Keratinocyte (primary cell): ENCODE results near the gene EIF3A. TPM values are rescaled to one million over a fixed set of nuclear protein-coding genes. Genes with fewer than 3 reads are reported as not detected.

ENCODE experiments used
- DNase-seq: peaks from one replicate; pipeline ENCODE4 v3.0.0-alpha.2; 2011; ENCODE audit warnings: low read depth, missing footprints, low spot score
- FAIRE-seq: peaks from 2 replicates; lab custom pipeline; 2011; peaks lifted over from hg19 to GRCh38; lab: Jason Lieb, UNC
- H2AFZ ChIP-seq: 2 replicates; pipeline ENCODE4 v1.6.0; 2012; ENCODE audit warnings: low read length, control low read depth, inconsistent platforms; ENCODE audit not compliant: control insufficient read depth
- H3K27ac ChIP-seq: 2 replicates; pipeline ENCODE4 v1.5.1; 2011; ENCODE audit warnings: low read length; ENCODE audit not compliant: control insufficient read depth, insufficient read depth
- H3K27me3 ChIP-seq: 3 replicates; pipeline ENCODE4 v1.6.0; 2011; ENCODE audit warnings: low read length; ENCODE audit not compliant: control insufficient read depth, insufficient read depth; ENCODE audit errors: extremely low read depth
- H3K36me3 ChIP-seq, 2 experiments: 2 replicates in 1 of 2; 3 replicates in 1 of 2; pipeline ENCODE4 v1.5.1; 2011; ENCODE audit warnings: low read length in 2 of 2, mild to moderate bottlenecking in 1 of 2; ENCODE audit not compliant: control insufficient read depth in 2 of 2, insufficient read depth in 2 of 2; ENCODE audit errors: extremely low read depth in 1 of 2
- H3K4me1 ChIP-seq: 3 replicates; pipeline ENCODE4 v1.5.1; 2011; ENCODE audit warnings: low read length; ENCODE audit not compliant: control insufficient read depth, insufficient read depth; ENCODE audit errors: extremely low read depth
- H3K4me2 ChIP-seq: 3 replicates; pipeline ENCODE4 v1.6.0; 2011; ENCODE audit warnings: low read depth, low read length; ENCODE audit not compliant: control insufficient read depth, insufficient read depth; ENCODE audit errors: extremely low read depth
- H3K4me3 ChIP-seq, 3 experiments: fragments of 200-600 bp in 1 of 3; sonication (generic) in 1 of 3; 2 replicates in 2 of 3; 3 replicates in 1 of 3; pipeline ENCODE4 v1.5.1; 2011 to 2016; ENCODE audit warnings: low read length in 3 of 3, mild to moderate bottlenecking in 3 of 3, control low read depth in 2 of 3, inconsistent platforms in 1 of 3, low read depth in 1 of 3, mixed read lengths in 1 of 3, mixed run types in 1 of 3, moderate library complexity in 1 of 3; ENCODE audit not compliant: control insufficient read depth in 2 of 3, insufficient read depth in 2 of 3; ENCODE audit errors: extremely low read depth in 1 of 3
- H3K79me2 ChIP-seq: 2 replicates; pipeline ENCODE4 v1.6.0; 2012; ENCODE audit warnings: low read length; ENCODE audit not compliant: control insufficient read depth, insufficient read depth
- H3K9ac ChIP-seq: 3 replicates; pipeline ENCODE4 v1.6.0; 2011; ENCODE audit warnings: low read length; ENCODE audit not compliant: control insufficient read depth, insufficient read depth; ENCODE audit errors: extremely low read depth
- H3K9me1 ChIP-seq: 3 replicates; pipeline ENCODE4 v1.6.0; 2011; ENCODE audit warnings: low read length; ENCODE audit not compliant: control insufficient read depth, insufficient read depth; ENCODE audit errors: extremely low read depth
- H3K9me3 ChIP-seq: 2 replicates; pipeline ENCODE4 v1.5.1; 2012; ENCODE audit warnings: low read depth, low read length; ENCODE audit not compliant: control insufficient read depth
- H4K20me1 ChIP-seq: 3 replicates; pipeline ENCODE4 v1.6.0; 2011; ENCODE audit warnings: low read length; ENCODE audit not compliant: control insufficient read depth, insufficient read depth; ENCODE audit errors: extremely low read depth
- CTCF ChIP-seq, 3 experiments: IDR thresholded peaks in 1 of 3; conservative IDR thresholded peaks in 1 of 3; optimal IDR thresholded peaks in 1 of 3; 2 replicates in 2 of 3; 3 replicates in 1 of 3; pipeline versions ENCODE3 to v1.5.1; 2011; ENCODE audit warnings: low read length in 3 of 3, mild to moderate bottlenecking in 3 of 3, moderate library complexity in 2 of 3, control low read depth in 1 of 3, inconsistent platforms in 1 of 3; ENCODE audit not compliant: insufficient read depth in 2 of 3; ENCODE audit errors: extremely low read depth in 1 of 3
- EZH2 ChIP-seq: IDR thresholded peaks from one replicate; pipeline ENCODE4 v1.6.1; 2012; ENCODE audit warnings: inconsistent platforms, mild to moderate bottlenecking, low read length, moderate library complexity
- dilution Hi-C: fragments of 300-500 bp; cut with MboI; formaldehyde crosslinking; loops from one replicate; pipeline ENCODE4 v1.7.0; 2020; ENCODE audit warnings: low sequenced_read_pairs; ENCODE audit not compliant: extremely low pct_ligation_motif_present
- polyA plus RNA-seq, 5 experiments: library from polyadenylated mRNA; depleted of rRNA in 3 of 5; stranded (reverse) in 3 of 5; stranded (forward) in 1 of 5; unstranded in 1 of 5; fragments of >200 nt; gene quantifications; 1 replicate in 1 of 5; 2 replicates in 3 of 5; 3 replicates in 1 of 5; pipeline versions ENCODE4 v1.2.1 to v1.2.3, GENCODE V29; 2011 to 2012; ENCODE audit warnings: missing spikeins in 2 of 5, low read depth in 1 of 5, low replicate concordance in 1 of 5

EIF3A gene
- polyA plus RNA-seq, 1 donor (not counting 4 experiments of a cell fraction or from before 2014, with no cell fraction given): 84.4 TPM

- peak; percentile 26 for FAIRE-seq
- peaks cover 11% of the 10 kb centered on the region for H3K4me1 ChIP-seq
- H2AFZ ChIP-seq: peak overlapping the region; percentile 42
- H3K4me2 ChIP-seq: peak overlapping the region; percentile 76
- peaks cover 56% of the 10 kb centered on the region for H3K79me2 ChIP-seq
- H3K9me1 ChIP-seq: no peaks in the 10 kb centered on the region
- peaks cover 0 to 4% of the 10 kb centered on the region in 2 experiments for H3K36me3 ChIP-seq
- no peaks in the 10 kb centered on the region for H3K27me3 ChIP-seq
- H3K27ac ChIP-seq: peak overlapping the region; percentile 92
- peak overlapping the region; percentile 99 for H3K9ac ChIP-seq
- TF ChIP-seq EZH2 (no peak), CTCF (optimal IDR thresholded peaks at IDR 0.05 in 1 of 3, IDR thresholded peaks at IDR 0.05 in 1 of 3, conservative IDR thresholded peaks at IDR 0.05 in 1 of 3; ENCODE audit: extremely low read depth in 1 of 3, insufficient read depth in 2 of 3, low read length in 3 of 3) (no peak)
- DNase-seq: no peak
- H3K9me3 ChIP-seq: no peaks in the 10 kb centered on the region
- peak overlapping the region; percentile 86 to 99 (median 99) for H3K4me3 ChIP-seq
- dilution Hi-C loops: no loop called here
- H4K20me1 ChIP-seq: peaks cover 30% of the 10 kb centered on the region
These were observed 757 bp downstream of the EIF3A start for GRCh38 chr10:119079599-119080520.

- Histone ChIP-seq H3K79me2 (peaks cover 68% of the 10 kb centered on the region), H3K36me3 (peaks cover 0 to 4% of the 10 kb centered on the region in 2 experiments), H3K27me3 (no peaks in the 10 kb centered on the region), H3K4me3 (peak overlapping the region; percentile 86 to 99 (median 99)), H2AFZ (no peak overlapping the region), H3K9me1 (no peaks in the 10 kb centered on the region), H3K9ac (peak overlapping the region; percentile 99), H3K9me3 (no peaks in the 10 kb centered on the region), H3K4me2 (peak overlapping the region; percentile 76), H3K4me1 (peaks cover 11% of the 10 kb centered on the region), H4K20me1 (peaks cover 40% of the 10 kb centered on the region), H3K27ac (peak overlapping the region; percentile 92)
- no peak for TF ChIP-seq CTCF (optimal IDR thresholded peaks at IDR 0.05 in 1 of 3, IDR thresholded peaks at IDR 0.05 in 1 of 3, conservative IDR thresholded peaks at IDR 0.05 in 1 of 3; ENCODE audit: extremely low read depth in 1 of 3, insufficient read depth in 2 of 3, low read length in 3 of 3)
- no peak for TF ChIP-seq EZH2
- no peak for FAIRE-seq
- dilution Hi-C loops: no loop called here
- DNase-seq: no peak
These were observed 2.0 kb downstream of the EIF3A start for GRCh38 chr10:119078422-119079179.
